GM20431 (cell line): ENCODE measurements around the gene TUBGCP2.
"Not testable (repeated sequence)": the region's sequence is repeated elsewhere in the genome, so short reads cannot be mapped to it uniquely, and the experiment has no call there.

Source experiments
- in situ Hi-C: fragments of 300-500 bp; cut with MseI, MboI; formaldehyde crosslinking; loops from one replicate; pipeline ENCODE4 v1.15.0; 2020; ENCODE audit warnings: low sequenced_read_pairs; ENCODE audit not compliant: unreplicated experiment

The TUBGCP2 gene

GRCh38 chr10:133235265-133235855 lies 73.3 kb downstream of the TUBGCP2 start:
- in situ Hi-C loops: no loop called here

- in situ Hi-C loops: not testable (repeated sequence)
Observed at GRCh38 chr10:133234796-133235195, 73.9 kb downstream of the TUBGCP2 start.

GRCh38 chr10:133231946-133232574 lies 76.6 kb downstream of the TUBGCP2 start:
- in situ Hi-C loops: no loop called here

- in situ Hi-C loops: no loop called here
Observed at GRCh38 chr10:133231244-133231945, 77.3 kb downstream of the TUBGCP2 start.

- in situ Hi-C loops: no loop called here
Observed at GRCh38 chr10:133230387-133231195, 78.1 kb downstream of the TUBGCP2 start.

- in situ Hi-C loops: no loop called here
Observed at GRCh38 chr10:133230044-133230361, 78.7 kb downstream of the TUBGCP2 start, which contains the start of gene UTF1. Gene UTF1, plus strand, starts transcription at chr10:133230217. Its CDS starts 72 bp downstream, at chr10:133230289.

- in situ Hi-C loops: no loop called here
Observed at GRCh38 chr10:133229265-133230043, 79.2 kb downstream of the TUBGCP2 start.
